T47D (cell line): ENCODE results near the gene TUBA4B.

Experiments
- DNase-seq, 2 experiments: peaks; one replicate each; pipeline versions ENCODE4 v3.0.0 to v3.0.0-alpha.2; 2011 to 2012; ENCODE audit warnings: low read depth in 1 of 2, low spot score in 1 of 2
- JUND ChIP-seq: IDR thresholded peaks from 2 replicates; pipeline ENCODE4 v1.6.1; 2012; ENCODE audit warnings: low read depth
- in situ Hi-C: cut with HindIII; loops from 2 replicates; pipeline ENCODE4 v1.10.0; 2016; ENCODE audit warnings: low sequenced_read_pairs, low pct_unique_long_range_greater_than_20kb

TUBA4B gene

DNA sequence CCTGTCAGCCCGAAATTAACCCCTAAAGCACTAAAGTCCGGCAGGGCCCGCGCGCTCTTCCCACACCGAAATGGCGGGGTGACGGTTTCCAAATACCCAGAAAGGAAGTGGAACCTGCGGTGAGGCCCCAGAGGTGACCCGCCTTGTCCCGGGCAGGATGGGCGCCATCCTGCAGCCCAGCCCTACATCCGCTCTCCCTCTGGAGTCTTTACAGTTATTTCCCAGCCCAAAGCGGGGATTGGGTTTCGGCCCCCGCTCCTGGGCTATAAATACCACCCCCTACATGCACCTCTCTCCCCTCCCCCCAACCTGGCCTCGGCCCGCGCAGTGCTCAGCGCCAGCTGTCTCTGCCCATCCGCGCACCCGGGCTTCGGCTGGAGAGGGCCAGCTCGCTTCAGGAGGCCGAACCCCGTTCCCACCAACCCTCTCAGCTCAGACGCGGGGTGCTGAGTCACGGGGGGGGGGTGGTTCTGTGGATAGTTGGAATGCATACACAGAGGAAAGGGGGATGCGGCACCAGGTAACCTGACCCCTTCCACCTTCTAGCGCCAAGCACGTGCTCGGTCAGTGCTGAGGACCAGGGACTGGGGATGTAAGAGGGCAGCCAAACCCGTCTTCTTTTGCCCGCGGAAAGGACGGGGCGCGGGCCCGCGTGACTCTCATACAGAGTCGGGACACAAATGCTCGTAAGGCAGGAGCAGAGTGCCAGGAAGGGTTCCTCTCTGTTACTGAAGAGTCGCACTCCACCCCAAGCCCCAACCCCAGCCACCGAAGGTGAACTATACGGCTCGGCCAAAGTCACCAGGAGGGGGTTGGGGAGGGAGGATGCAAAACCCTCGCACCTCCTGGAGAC is at the start of gene TUBA4B:
Gene TUBA4B, plus strand, starts transcription at position 344 of the 853 bp plus-strand sequence. Its CDS starts 165 bp downstream, at position 509.
- DNase-seq: peak in 1 of 2 experiments; percentile 18
- no peak for TF ChIP-seq JUND
- in situ Hi-C loops: no loop called here

DNA sequence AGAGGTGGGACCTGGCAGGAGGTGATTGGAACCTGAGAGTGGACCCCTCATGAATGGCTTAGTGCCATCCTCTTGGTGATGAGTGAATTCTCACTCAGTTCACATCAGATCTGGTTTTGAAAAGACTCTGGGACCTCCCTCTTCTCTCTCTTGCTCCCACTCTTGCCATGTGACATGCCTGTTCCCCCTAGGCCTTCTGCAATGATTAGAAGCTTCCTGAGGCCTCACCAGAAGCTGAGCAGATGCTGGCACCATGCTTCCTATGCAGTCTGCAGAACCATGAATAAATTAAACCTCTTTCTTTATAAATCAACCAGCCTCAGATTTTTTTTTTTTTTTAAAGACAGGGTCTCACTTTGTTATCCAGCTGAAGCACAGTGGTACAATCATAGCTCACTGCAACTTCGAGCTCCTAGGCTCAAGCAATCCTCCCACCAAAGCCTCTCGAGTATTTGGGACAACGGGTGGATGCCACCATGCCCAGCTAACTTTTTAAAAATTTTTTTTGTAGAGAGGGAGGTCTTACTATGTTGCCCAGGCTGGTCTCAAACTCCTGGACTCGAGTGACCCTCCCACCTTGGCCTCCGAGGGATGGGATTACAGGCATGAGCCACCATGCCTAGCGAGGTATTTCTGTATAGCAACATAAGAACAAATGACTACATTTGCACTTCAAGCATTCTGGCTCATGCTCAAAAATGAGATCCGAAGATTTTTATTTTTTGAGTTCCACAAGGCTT is 48.4 kb upstream of the TUBA4B start:
- in situ Hi-C loops: no loop called here
- TF ChIP-seq JUND: no peak
- no peak for DNase-seq

DNA sequence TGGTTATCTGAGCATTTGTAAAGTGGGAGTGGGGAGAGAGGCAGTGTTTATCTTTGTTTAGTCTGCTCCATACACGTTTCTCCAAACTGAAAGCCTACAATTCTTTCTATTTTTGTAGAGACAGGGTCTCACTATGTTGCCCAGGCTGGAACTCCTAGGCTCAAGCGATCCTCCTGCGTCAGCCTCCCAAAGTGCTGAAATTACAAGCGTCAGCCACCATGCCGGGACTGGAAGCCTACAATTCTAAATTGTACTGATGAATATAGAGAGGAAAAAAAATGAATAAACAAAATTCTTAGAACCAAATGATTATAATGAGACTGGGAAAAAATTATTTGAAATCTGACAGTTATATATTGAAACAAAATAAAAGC is 47.9 kb upstream of the TUBA4B start:
- in situ Hi-C loops: no loop called here

DNA sequence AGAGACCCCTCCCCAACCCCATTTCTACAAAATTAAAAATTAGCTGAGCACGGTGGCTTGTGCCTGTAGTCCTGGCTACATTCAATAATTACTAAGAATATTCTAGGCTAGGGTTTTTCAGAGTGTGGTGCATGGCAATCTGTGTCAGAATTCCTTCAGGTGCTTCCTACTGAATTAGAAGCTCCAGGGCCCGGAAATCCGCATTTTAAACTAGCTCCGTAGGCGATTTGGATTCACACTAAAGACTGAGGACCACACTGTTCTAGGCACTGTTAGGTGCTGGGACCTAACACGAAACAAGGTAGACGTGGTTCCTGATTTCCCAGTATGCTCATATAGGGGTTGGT is 47.1 kb upstream of the TUBA4B start:
- TF ChIP-seq JUND: no peak
- in situ Hi-C loops: no loop called here
- no peak for DNase-seq

More for the DNA sequence above, 47.9 kb upstream of the TUBA4B start:
- no peak for TF ChIP-seq JUND
- DNase-seq: no peak

GRCh38 chr2:219206328-219207133 is 46.5 kb upstream of the TUBA4B start, which contains the start of gene ZFAND2B:
TSS of gene ZFAND2B (plus strand) at chr2:219206782. CDS start at chr2:219206988, 206 bp downstream.
- peak; percentile 85 to 93 for DNase-seq
- in situ Hi-C loops: no loop called here
- no peak for TF ChIP-seq JUND

- TF ChIP-seq JUND: no peak
- DNase-seq: no peak
- in situ Hi-C loops: no loop called here
Measured at GRCh38 chr2:219207134-219207883, 45.7 kb upstream of the TUBA4B start.

DNA sequence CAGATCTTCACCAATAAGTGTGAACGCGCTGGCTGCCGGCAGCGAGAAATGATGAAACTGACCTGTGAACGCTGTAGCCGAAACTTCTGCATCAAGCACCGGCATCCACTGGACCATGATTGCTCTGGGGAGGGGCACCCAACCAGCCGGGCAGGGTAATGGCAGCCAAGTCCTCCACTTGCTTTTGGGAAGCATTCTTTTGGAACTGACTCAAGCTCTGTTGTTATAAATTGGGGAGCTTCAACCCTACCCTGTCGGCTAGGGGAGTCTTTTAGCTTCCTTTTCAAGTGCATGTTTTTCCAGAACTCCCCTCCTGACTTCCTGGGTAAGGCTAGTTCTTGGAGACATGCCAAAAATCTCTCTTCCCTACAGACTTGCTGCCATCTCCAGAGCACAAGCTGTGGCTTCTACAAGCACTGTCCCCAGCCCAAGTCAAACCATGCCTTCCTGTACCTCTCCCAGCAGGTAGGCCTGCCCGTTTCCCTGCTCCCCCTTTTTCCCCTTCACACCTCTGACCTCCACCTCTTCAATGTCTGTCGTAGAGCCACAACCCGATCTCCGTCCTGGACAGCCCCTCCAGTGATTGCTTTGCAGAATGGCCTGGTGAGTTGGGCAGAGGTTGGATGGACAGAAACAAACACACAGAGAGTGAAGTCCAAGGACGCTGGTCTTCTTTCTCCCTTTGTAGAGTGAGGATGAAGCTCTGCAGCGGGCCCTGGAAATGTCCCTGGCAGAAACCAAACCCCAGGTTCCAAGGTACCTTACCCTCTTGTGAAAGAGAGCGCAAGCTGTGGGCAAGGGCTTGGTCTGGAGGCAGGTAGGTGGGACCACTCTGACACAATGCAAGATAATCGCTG is 44.9 kb upstream of the TUBA4B start:
- no peak for TF ChIP-seq JUND
- in situ Hi-C loops: no loop called here
- peak in 1 of 2 experiments; percentile 11 for DNase-seq

GRCh38 chr2:219209236-219210195 is 43.5 kb upstream of the TUBA4B start:
- DNase-seq: no peak

GRCh38 chr2:219210196-219210885 is 42.7 kb upstream of the TUBA4B start:
- no peak for TF ChIP-seq JUND
- in situ Hi-C loops: no loop called here
- DNase-seq: no peak

More at GRCh38 chr2:219209236-219210195, 43.5 kb upstream of the TUBA4B start:
- TF ChIP-seq JUND: no peak
- in situ Hi-C loops: no loop called here
